ENCODE data around the gene LIF. TPM values are rescaled to one million over a fixed set of nuclear protein-coding genes. Genes with fewer than 3 reads are reported as not detected.

The LIF gene
- total and polyA plus RNA-seq, 2 of the 4 experiments (the other 2 are of a cell fraction): 130 to 214 TPM

GRCh38 chr22:30292069-30292970 is 45.8 kb upstream of the LIF start (continued):
- TF ChIP-seq RCOR1 (IDR thresholded peaks at IDR 0.05; ENCODE audit: insufficient replicate concordance, low read length): no peak

GRCh38 chr22:30291058-30291892 is 44.7 kb upstream of the LIF start:
- H3K79me1 ChIP-seq (ENCODE audit: low read depth in 1 of 2, low read length in 2 of 2): peaks cover 0 to 14% of the 10 kb centered on the region in 2 experiments
- in situ Hi-C loops (cut with MboI; ENCODE audit: low sequenced_read_pairs) (no loop called here), intact Hi-C loops (cut with micrococcal nuclease) (no loop called here), dilution Hi-C loops (cut with HindIII; ENCODE audit: low sequenced_read_pairs, unreplicated experiment) (no loop called here)
- no peak overlapping the region for H2BK20ac ChIP-seq (ENCODE audit: low read depth, low read length)
- no peak overlapping the region for H3K56ac ChIP-seq (ENCODE audit: extremely low read depth, insufficient read depth, low read length)
- H3K4me2 ChIP-seq (ENCODE audit: low read depth, low read length): no peak overlapping the region
- ChIA-PET CTCF (no interaction called here), POLR2A (ENCODE audit: unreplicated experiment) (no interaction called here)
- DNase-seq: peak; percentile 28
- H3K36me3 ChIP-seq (ENCODE audit: control insufficient read depth, insufficient read depth, low read length): peaks cover 54% of the 10 kb centered on the region
- H3K9me1 ChIP-seq (ENCODE audit: insufficient read depth, low read length): peaks cover 6% of the 10 kb centered on the region
- peak overlapping the region; percentile 27 for H2AFZ ChIP-seq (replicated peaks; ENCODE audit: low read length, poor library complexity)
- no peak overlapping the region for H3K27ac ChIP-seq (ENCODE audit: insufficient read depth, low read length)
- BruUV-seq (replicated peaks): no TSS peak
- peaks cover 20% of the 10 kb centered on the region; the same call in 1 of the 2 replicates for H3K4me1 ChIP-seq (ENCODE audit: control insufficient read depth, insufficient read depth, low read length)
- no peaks in the 10 kb centered on the region for H3K27me3 ChIP-seq (ENCODE audit: control insufficient read depth, insufficient read depth, low read length)
- ATAC-seq (ENCODE audit: low read depth): no peak
- H3K23ac ChIP-seq (ENCODE audit: low read depth, low read length): no peak overlapping the region
- H3K18ac ChIP-seq (ENCODE audit: low read depth, low read length): no peak overlapping the region
- peak overlapping the region in 1 of 2 experiments; percentile 9; a peak in 1 of 4 replicates for H4K8ac ChIP-seq (ENCODE audit: low read depth in 2 of 2, low read length in 2 of 2)
- no peaks in the 10 kb centered on the region for H3K9me3 ChIP-seq (ENCODE audit: control insufficient read depth, insufficient read depth, low read length)
- H3K14ac ChIP-seq (replicated peaks; ENCODE audit: low read depth, low read length): no peak overlapping the region
- H2AK9ac ChIP-seq (replicated peaks; ENCODE audit: low read depth, low read length, poor library complexity): peak overlapping the region; percentile 43
- H3K9ac ChIP-seq (ENCODE audit: low read depth, low read length): no peak overlapping the region
- peak overlapping the region; percentile 18 for H2BK5ac ChIP-seq (ENCODE audit: low read depth, low read length, poor library complexity, severe bottlenecking)
- no peak overlapping the region; the same call in 1 of the 2 replicates for H3K4ac ChIP-seq (ENCODE audit: low read depth, low read length)
- H4K91ac ChIP-seq (ENCODE audit: insufficient read depth, low read depth, low read length): no peak overlapping the region
- H2BK15ac ChIP-seq (ENCODE audit: low read depth, low read length): no peak overlapping the region
- peaks cover 31% of the 10 kb centered on the region for H4K20me1 ChIP-seq (ENCODE audit: insufficient read depth, low read length)
- no peak overlapping the region for H2BK120ac ChIP-seq (ENCODE audit: low read depth, low read length)
- H4K5ac ChIP-seq (ENCODE audit: low read depth, low read length): no peak overlapping the region
- TF ChIP-seq MAZ (IDR thresholded peaks at IDR 0.05; ENCODE audit: borderline replicate concordance, low read depth, low read length) (peak; percentile 53; the same call in 1 of the 2 replicates), MAFK (IDR thresholded peaks at IDR 0.05; ENCODE audit: low read depth, low read length) (0 out of 2 replicates have a peak, but pooled peaks have one; percentile 12), SMC3 (IDR thresholded peaks at IDR 0.05; ENCODE audit: low read depth, low read length) (no peak)
- peak overlapping the region; percentile 48 for H2AK5ac ChIP-seq (ENCODE audit: low read depth, low read length)
- H3K4me3 ChIP-seq (ENCODE audit: insufficient read depth, low read depth, low read length): no peak overlapping the region
- WGBS, 2 experiments (ENCODE audit: extremely low coverage in 2 of 2, insufficient read length in 1 of 2): 100% methylated on average over 2 of the region's 13 CpGs; no CpG with 5 or more reads in 1 of the 2 experiments
